ACC112 (cell line): Measurements from ENCODE around the gene RPUSD1.
A peak's percentile ranks its signal among the peaks of the same experiment; 100 is the strongest.

Experiments
- H2AFZ ChIP-seq: fragments of 200-600 bp; sonication (generic); one replicate; pipeline ENCODE4 v1.6.0; 2017; ENCODE audit warnings: antibody characterized with exemption, low read length; ENCODE audit not compliant: unreplicated experiment
- H3K27ac ChIP-seq: fragments of 200-600 bp; sonication (generic); 2 replicates; pipeline ENCODE4 v1.5.1; 2014; ENCODE audit warnings: low read depth, mild to moderate bottlenecking, antibody characterized with exemption, low read length, moderate library complexity
- H3K27me3 ChIP-seq: fragments of 200-600 bp; sonication (generic); 2 replicates; pipeline ENCODE4 v1.6.1; 2014; ENCODE audit warnings: mild to moderate bottlenecking, antibody characterized with exemption, low read length, moderate library complexity, mixed read lengths; ENCODE audit not compliant: insufficient read depth
- H3K36me3 ChIP-seq: fragments of 200-600 bp; sonication (generic); 2 replicates; pipeline ENCODE4 v1.6.1; 2016; ENCODE audit warnings: mild to moderate bottlenecking, antibody characterized with exemption, low read length, moderate library complexity, mixed read lengths; ENCODE audit not compliant: insufficient read depth
- H3K4me1 ChIP-seq: fragments of 200-600 bp; sonication (generic); one replicate; pipeline ENCODE4 v1.6.1; 2016; ENCODE audit warnings: low read length, mixed read lengths; ENCODE audit not compliant: insufficient read depth, unreplicated experiment, control insufficient read depth
- H3K4me3 ChIP-seq: fragments of 200-600 bp; sonication (generic); 2 replicates; pipeline ENCODE4 v1.5.1; 2014; ENCODE audit warnings: mild to moderate bottlenecking, low read depth, low read length
- H3K79me2 ChIP-seq: fragments of 200-600 bp; sonication (generic); one replicate; pipeline ENCODE4 v1.6.0; 2016; ENCODE audit warnings: low read length; ENCODE audit not compliant: control insufficient read depth, unreplicated experiment, insufficient read depth

The RPUSD1 gene

GRCh38 chr16:790086-790485, 1.9 kb upstream of the RPUSD1 start:
- Histone ChIP-seq H3K27ac (no peak overlapping the region), H3K4me3 (no peak overlapping the region; the same call in 1 of the 2 replicates), H2AFZ (no peak overlapping the region), H3K79me2 (peaks cover 20% of the 10 kb centered on the region), H3K4me1 (peaks cover 13% of the 10 kb centered on the region), H3K27me3 (no peaks in the 10 kb centered on the region), H3K36me3 (peaks cover 10% of the 10 kb centered on the region; the same call in 1 of the 2 replicates)

- H3K4me1 ChIP-seq, result peaks cover 13% of the 10 kb centered on the region
- no peak overlapping the region for H2AFZ ChIP-seq
- peaks cover 10% of the 10 kb centered on the region; the same call in 1 of the 2 replicates for H3K36me3 ChIP-seq
- H3K79me2 ChIP-seq, result peaks cover 20% of the 10 kb centered on the region
- peak overlapping the region; percentile 94 for H3K4me3 ChIP-seq
- H3K27ac ChIP-seq, result no peak overlapping the region
- no peaks in the 10 kb centered on the region for H3K27me3 ChIP-seq
These were observed 1.1 kb upstream of the RPUSD1 start for GRCh38 chr16:789191-789850.

DNA sequence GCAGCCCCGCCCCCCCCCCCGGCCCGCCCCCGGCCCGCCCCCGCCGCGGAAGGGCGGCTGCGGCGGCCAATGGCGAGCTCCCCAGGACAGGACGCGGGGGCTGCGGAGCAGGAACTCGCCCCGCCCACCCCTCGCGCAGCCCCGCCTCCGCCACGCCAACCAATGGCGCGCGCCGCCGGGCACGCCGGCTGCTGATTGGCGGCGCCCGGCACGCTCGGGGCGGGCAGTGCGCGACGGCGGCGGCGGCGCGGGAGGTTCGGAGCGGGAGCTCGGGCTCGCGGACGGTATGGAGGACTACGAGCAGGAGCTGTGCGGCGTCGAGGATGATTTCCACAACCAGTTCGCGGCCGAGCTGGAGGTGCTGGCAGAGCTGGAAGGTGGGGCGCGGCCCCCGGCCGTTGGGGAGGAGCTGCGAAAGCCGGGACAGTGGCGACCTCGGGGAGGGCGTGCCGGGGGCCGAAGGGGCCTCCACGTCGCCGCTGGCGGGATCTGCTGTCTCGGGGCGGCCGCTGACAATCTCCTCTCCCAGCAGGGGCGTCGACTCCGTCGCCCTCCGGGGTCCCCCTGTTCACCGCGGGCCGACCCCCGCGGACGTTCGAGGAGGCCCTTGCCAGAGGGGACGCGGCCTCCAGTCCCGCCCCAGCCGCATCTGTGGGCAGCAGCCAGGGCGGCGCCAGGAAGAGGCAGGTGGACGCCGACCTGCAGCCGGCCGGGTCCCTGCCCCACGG, 382 bp upstream of the RPUSD1 start, which contains the start of gene CHTF18:
Gene CHTF18, plus strand, starts transcription at position 222 of the 728 bp plus-strand sequence. Its CDS starts 65 bp downstream, at position 287.
- no peak within 1 kb of the TSS for H3K27ac ChIP-seq
- H3K79me2 ChIP-seq, result peaks cover 20% of the 10 kb centered on the region
- no peaks in the 10 kb centered on the region for H3K27me3 ChIP-seq
- peak within 1 kb of the TSS; percentile 95 for H2AFZ ChIP-seq
- peak within 1 kb of the TSS; percentile 97 for H3K4me3 ChIP-seq
- H3K36me3 ChIP-seq, result peaks cover 10% of the 10 kb centered on the region; the same call in 1 of the 2 replicates
- H3K4me1 ChIP-seq, result peaks cover 15% of the 10 kb centered on the region

DNA sequence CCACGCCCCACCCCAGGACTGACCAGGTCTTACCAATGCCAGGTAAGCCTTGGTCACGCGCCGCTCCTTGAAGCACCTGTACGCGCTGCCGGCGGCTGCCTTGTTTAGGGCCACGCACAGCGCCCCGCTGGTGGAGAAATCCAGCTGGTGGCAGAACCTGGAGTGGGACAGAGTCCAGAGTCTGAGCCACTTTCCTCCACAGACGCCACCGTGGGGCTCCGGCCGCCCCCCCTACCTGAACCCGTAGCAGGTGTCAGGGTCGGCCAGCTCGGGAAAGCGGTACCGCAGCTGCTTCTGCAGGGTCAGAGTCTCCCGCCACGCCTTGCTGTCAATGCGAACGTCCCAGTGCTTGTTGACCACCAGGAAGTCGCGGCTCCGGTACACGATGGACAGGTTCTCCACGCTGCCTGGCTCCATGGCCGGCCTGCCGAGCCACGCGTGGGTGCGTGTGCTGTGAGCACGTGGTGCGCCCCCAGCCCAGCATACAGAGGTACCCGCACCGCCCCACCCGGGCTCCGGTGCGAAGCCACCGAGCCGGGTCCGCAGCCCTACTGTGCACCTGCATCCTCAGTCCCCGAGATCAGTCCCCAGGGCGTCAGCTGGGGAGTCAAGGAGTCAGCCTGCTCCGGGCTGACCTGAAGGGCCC, 737 bp downstream of the RPUSD1 start:
- Histone ChIP-seq H3K79me2 (peaks cover 20% of the 10 kb centered on the region), H2AFZ (no peak overlapping the region), H3K4me3 (peak overlapping the region; percentile 97), H3K27ac (no peak overlapping the region), H3K27me3 (no peaks in the 10 kb centered on the region), H3K36me3 (peaks cover 10% of the 10 kb centered on the region; the same call in 1 of the 2 replicates), H3K4me1 (peaks cover 15% of the 10 kb centered on the region)

GRCh38 chr16:785563-786535, 2.3 kb downstream of the RPUSD1 start:
- peaks cover 20% of the 10 kb centered on the region for H3K79me2 ChIP-seq
- H3K4me1 ChIP-seq, result peaks cover 15% of the 10 kb centered on the region
- no peaks in the 10 kb centered on the region for H3K36me3 ChIP-seq
- H3K27ac ChIP-seq, result no peak overlapping the region
- H3K4me3 ChIP-seq, result no peak overlapping the region
- no peaks in the 10 kb centered on the region for H3K27me3 ChIP-seq
- H2AFZ ChIP-seq, result no peak overlapping the region

DNA sequence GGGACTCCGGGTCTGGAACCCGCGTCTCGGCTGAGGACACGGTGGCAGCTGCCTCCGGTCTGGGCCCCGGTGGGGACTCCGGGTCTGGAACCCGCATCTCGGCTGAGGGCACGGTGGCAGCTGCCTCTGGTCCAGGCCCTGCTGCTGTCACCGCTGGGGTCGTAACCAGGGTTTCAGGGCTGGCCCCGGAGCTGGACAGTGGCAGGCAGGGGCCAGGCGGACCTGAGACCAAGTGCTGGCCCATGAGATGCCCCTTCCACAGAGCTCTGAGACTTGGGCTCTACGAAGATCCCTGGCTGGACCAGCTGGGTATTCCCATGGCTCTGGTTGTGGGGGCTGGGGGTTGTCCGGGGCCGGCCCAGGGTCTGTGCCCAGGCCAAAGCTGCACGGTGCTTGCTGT, 3.8 kb downstream of the RPUSD1 start:
- Histone ChIP-seq H3K4me1 (peaks cover 13% of the 10 kb centered on the region), H3K79me2 (peaks cover 18% of the 10 kb centered on the region), H3K27ac (no peak overlapping the region), H3K27me3 (no peaks in the 10 kb centered on the region), H3K4me3 (no peak overlapping the region), H3K36me3 (no peaks in the 10 kb centered on the region), H2AFZ (no peak overlapping the region)

DNA sequence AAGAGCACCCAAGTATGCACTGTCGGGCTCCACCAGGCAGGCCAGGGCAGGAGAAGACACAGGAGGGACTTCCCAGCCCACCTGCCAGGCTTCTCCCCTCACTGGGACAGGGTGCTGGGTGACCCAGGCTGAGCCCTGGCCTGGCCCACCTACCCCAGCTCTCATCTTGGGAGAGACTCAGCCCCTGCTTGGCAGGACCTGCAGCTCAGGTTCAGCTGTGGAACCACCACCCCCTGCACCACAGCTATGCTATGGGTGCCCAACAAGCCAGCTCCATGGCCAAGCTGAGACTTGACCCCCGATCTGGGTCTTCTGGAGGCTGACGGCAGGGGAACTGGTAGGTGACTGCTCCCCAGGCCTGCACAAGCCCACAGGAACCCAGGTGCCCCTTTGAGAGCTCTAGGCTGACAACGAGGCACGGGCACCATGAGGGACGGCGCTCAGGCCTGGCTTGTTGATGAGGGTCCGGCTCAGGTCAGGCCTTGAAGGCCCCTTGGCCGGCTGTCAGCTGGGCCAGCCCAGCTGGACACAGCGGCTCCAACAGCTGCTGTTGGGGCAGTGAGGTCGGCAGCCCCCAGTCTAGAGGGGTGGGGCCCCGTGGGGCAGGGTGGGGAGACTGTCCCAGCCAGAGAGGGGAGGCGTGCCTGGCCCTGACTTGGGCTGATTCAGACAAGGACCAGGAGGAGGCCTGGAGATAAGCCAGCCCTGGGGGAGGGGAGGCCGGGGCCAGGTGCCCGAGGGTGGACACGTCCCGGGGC, 4.6 kb downstream of the RPUSD1 start:
- Histone ChIP-seq H3K4me3 (no peak overlapping the region), H2AFZ (no peak overlapping the region), H3K79me2 (peaks cover 12% of the 10 kb centered on the region), H3K4me1 (peaks cover 9% of the 10 kb centered on the region), H3K36me3 (no peaks in the 10 kb centered on the region), H3K27ac (no peak overlapping the region), H3K27me3 (no peaks in the 10 kb centered on the region)

GRCh38 chr16:782766-783403, 5.3 kb downstream of the RPUSD1 start:
- Histone ChIP-seq H2AFZ (no peak overlapping the region), H3K4me1 (peaks cover 9% of the 10 kb centered on the region), H3K27ac (no peak overlapping the region), H3K36me3 (no peaks in the 10 kb centered on the region), H3K27me3 (no peaks in the 10 kb centered on the region), H3K4me3 (no peak overlapping the region), H3K79me2 (peaks cover 11% of the 10 kb centered on the region)

DNA sequence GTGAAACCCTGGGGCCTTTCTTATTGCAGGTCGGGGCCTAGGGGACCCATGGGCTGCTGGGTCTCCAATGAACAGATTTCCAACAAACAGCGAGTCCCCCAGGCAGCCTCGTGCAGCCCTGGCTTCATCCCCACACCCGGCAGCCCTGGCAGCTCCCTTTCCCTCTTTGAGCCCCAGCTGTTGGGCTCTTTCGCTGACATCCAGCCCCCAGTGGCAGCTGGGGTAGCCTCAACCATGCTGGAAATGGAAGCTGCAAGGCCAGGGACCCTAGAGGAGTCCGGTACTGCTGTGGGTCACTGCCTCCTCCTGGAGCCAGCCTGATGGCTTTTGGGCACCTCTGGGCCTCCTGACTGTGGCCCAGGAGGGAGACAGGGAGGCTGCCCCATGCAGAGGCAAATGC, 5.9 kb downstream of the RPUSD1 start:
- Histone ChIP-seq H2AFZ (no peak overlapping the region), H3K36me3 (no peaks in the 10 kb centered on the region), H3K27me3 (no peaks in the 10 kb centered on the region), H3K27ac (no peak overlapping the region), H3K4me3 (no peak overlapping the region), H3K4me1 (peaks cover 7% of the 10 kb centered on the region), H3K79me2 (peaks cover 4% of the 10 kb centered on the region)
